Ectodermal cell (in vitro differentiated cells): ENCODE measurements around the gene CEP164.

Source experiments
- H3K27ac ChIP-seq: 2 replicates; pipeline ENCODE4 v1.7.0; 2013; ENCODE audit warnings: mild to moderate bottlenecking, low read depth, low read length; ENCODE audit not compliant: insufficient read depth, poor library complexity, severe bottlenecking
- H3K27me3 ChIP-seq: 2 replicates; pipeline ENCODE4 v1.7.0; 2013; ENCODE audit warnings: mild to moderate bottlenecking, low read length; ENCODE audit not compliant: insufficient read depth, control insufficient read depth, poor library complexity, severe bottlenecking
- H3K36me3 ChIP-seq: one replicate; pipeline ENCODE4 v1.7.0; 2013; ENCODE audit warnings: low read length; ENCODE audit not compliant: control insufficient read depth, insufficient read depth
- H3K4me1 ChIP-seq: one replicate; pipeline ENCODE4 v1.7.0; 2013; ENCODE audit warnings: low read length; ENCODE audit not compliant: control insufficient read depth, insufficient read depth
- H3K4me3 ChIP-seq: 2 replicates; pipeline ENCODE4 v1.7.0; 2013; ENCODE audit warnings: low read depth, low read length, control low read depth; ENCODE audit not compliant: insufficient read depth
- H3K9me3 ChIP-seq: 2 replicates; pipeline ENCODE4 v1.7.0; 2013; ENCODE audit warnings: mild to moderate bottlenecking, low read length, moderate library complexity; ENCODE audit not compliant: control insufficient read depth
- WGBS, 2 experiments: methylation state at CpG; one replicate each; pipeline ENCODE4 v1.1.7; 2013; ENCODE audit warnings: missing lambda C conversion rate in 2 of 2; 5-methylcytosine and 5-hydroxymethylcytosine counted together

The CEP164 gene

GRCh38 chr11:117303646-117304315 is 23.9 kb upstream of the CEP164 start:
- H3K4me3 ChIP-seq, result no peak overlapping the region
- H3K9me3 ChIP-seq, result no peaks in the 10 kb centered on the region
- no peaks in the 10 kb centered on the region for H3K27me3 ChIP-seq
- H3K4me1 ChIP-seq, result peaks cover 22% of the 10 kb centered on the region
- H3K27ac ChIP-seq, result no peak overlapping the region
- WGBS, 2 experiments, result 81 to 91% methylated on average over 4 to 5 of the region's 5 CpGs
- H3K36me3 ChIP-seq, result no peaks in the 10 kb centered on the region

DNA sequence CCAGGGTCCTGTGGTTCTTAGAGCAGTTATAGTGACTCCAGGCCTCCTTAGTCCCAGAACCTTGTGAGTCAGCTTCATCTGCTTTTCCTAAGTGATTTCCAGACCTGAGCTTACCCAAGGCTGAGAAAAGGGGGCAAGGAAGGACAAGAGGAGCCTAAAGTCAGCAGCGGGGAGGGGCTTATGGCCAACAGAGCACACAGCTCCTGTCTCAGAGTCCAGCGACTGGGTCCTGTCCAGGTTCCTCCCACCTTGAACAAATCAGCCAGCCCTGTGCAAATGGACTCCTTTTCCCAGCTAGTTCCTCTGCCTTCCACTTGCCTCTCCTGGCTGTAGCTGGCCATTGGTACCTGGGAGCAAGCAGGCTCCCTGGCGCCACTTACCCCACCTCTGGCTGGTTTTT is 22.5 kb upstream of the CEP164 start:
- no peaks in the 10 kb centered on the region for H3K36me3 ChIP-seq
- no peak overlapping the region for H3K27ac ChIP-seq
- WGBS, 2 experiments, result 90 to 95% methylated on average over 3 of the region's 3 CpGs
- H3K4me1 ChIP-seq, result peaks cover 8% of the 10 kb centered on the region
- no peaks in the 10 kb centered on the region for H3K9me3 ChIP-seq
- H3K4me3 ChIP-seq, result no peak overlapping the region
- H3K27me3 ChIP-seq, result no peaks in the 10 kb centered on the region

- no peak overlapping the region for H3K27ac ChIP-seq
- H3K4me1 ChIP-seq, result no peaks in the 10 kb centered on the region
- no peaks in the 10 kb centered on the region for H3K27me3 ChIP-seq
- H3K4me3 ChIP-seq, result no peak overlapping the region
- H3K36me3 ChIP-seq, result no peaks in the 10 kb centered on the region
- 90 to 94% methylated on average over 7 of the region's 7 CpGs for WGBS, 2 experiments
- no peaks in the 10 kb centered on the region for H3K9me3 ChIP-seq
Observed at GRCh38 chr11:117309310-117309709, 18.3 kb upstream of the CEP164 start.

- H3K4me1 ChIP-seq, result peaks cover 7% of the 10 kb centered on the region
- H3K27me3 ChIP-seq, result peaks cover 7% of the 10 kb centered on the region
- H3K27ac ChIP-seq, result no peak overlapping the region
- H3K36me3 ChIP-seq, result no peaks in the 10 kb centered on the region
- no peak overlapping the region for H3K4me3 ChIP-seq
- 93 to 94% methylated on average over 5 of the region's 5 CpGs for WGBS, 2 experiments
- no peaks in the 10 kb centered on the region for H3K9me3 ChIP-seq
Observed at GRCh38 chr11:117313091-117313490, 14.6 kb upstream of the CEP164 start.

GRCh38 chr11:117313828-117314768 is 13.6 kb upstream of the CEP164 start:
- peaks cover 7% of the 10 kb centered on the region for H3K27me3 ChIP-seq
- H3K9me3 ChIP-seq, result no peaks in the 10 kb centered on the region
- H3K36me3 ChIP-seq, result no peaks in the 10 kb centered on the region
- no peak overlapping the region for H3K27ac ChIP-seq
- 77 to 84% methylated on average over 14 of the region's 14 CpGs for WGBS, 2 experiments
- peaks cover 7% of the 10 kb centered on the region for H3K4me1 ChIP-seq
- peak overlapping the region; percentile 67 for H3K4me3 ChIP-seq

DNA sequence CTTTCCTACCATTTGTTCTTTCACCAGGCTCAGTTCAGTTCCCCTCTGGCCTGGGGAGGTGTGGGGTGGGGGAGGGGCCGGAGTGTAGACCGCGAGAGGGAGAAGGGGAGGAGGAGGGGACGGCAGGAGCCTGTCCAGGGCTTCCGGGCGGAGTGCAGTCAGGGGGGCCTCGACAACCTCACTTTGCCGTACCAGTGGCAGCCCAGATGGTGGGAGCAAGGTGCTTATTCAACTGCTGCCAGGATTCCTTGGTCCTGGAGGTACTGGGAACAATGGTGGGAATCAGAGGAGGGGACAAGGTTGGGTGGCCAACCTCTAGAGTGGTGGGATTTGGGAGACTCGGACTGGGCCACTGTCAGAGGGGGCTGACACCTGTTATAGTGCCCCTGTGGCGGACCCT is 12.8 kb upstream of the CEP164 start:
- Histone ChIP-seq H3K9me3 (no peaks in the 10 kb centered on the region), H3K36me3 (no peaks in the 10 kb centered on the region), H3K4me1 (peaks cover 7% of the 10 kb centered on the region), H3K4me3 (peak overlapping the region; percentile 67), H3K27ac (no peak overlapping the region), H3K27me3 (peaks cover 7% of the 10 kb centered on the region)
- WGBS, 2 experiments, result 24 to 29% methylated on average over 10 of the region's 10 CpGs

GRCh38 chr11:117315285-117316196 is 12.1 kb upstream of the CEP164 start:
- no peak overlapping the region for H3K27ac ChIP-seq
- peaks cover 7% of the 10 kb centered on the region for H3K4me1 ChIP-seq
- WGBS, 2 experiments, result 4 to 5% methylated on average over 62 of the region's 62 CpGs
- no peaks in the 10 kb centered on the region for H3K9me3 ChIP-seq
- no peaks in the 10 kb centered on the region for H3K36me3 ChIP-seq
- H3K27me3 ChIP-seq, result peaks cover 7% of the 10 kb centered on the region
- peak overlapping the region; percentile 67 for H3K4me3 ChIP-seq

DNA sequence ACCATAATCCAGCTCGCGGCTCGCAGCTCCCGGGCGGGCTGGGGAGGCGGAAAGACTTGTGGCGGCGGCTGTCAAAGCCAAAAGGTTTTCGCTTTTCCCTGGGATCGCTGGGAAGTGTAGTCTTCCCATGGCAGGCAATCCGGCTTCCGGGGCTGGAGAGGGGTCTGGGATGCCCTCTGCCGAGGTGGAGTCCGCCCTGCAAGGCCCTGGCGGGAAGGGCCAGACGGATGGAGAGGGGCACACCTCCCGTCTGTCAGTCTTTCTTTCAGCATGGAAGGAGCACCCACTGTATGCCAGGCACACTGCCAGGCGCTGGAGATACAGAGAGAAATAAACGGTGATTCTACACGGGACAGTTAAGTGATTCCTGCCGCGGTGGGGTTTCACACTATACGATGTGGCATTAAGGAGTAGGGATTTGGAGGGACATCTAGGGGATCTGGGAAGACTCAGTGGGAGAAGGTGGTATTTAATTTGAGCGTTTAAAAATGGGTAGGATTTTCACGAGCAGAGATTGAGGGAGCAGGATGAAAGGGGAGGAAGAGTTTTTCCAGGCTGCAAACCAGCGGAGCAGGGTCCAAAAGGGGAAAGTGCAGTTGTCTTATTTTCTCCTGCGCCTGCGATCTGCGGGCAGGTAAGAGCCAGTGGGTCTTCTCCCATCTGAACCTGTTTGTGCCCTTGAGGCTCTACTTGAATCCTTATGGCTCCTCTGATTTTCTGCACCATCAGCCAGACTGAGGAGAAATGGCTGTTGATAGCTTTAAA is 11.3 kb upstream of the CEP164 start, which contains the start of gene BACE1:
BACE1 (minus strand) TSS at position 60 of the 765 bp plus-strand sequence. CDS start 461 bp downstream, outside the sequence.
- Histone ChIP-seq H3K9me3 (no peaks in the 10 kb centered on the region), H3K4me1 (peaks cover 7% of the 10 kb centered on the region), H3K27ac (no peak within 1 kb of the TSS), H3K27me3 (peaks cover 7% of the 10 kb centered on the region), H3K36me3 (no peaks in the 10 kb centered on the region), H3K4me3 (peak within 1 kb of the TSS; percentile 67)
- WGBS, 2 experiments, result 15% methylated on average over 29 of the region's 29 CpGs

GRCh38 chr11:117318738-117319137 is 8.9 kb upstream of the CEP164 start:
- 89 to 92% methylated on average over 7 of the region's 7 CpGs for WGBS, 2 experiments
- no peaks in the 10 kb centered on the region for H3K9me3 ChIP-seq
- peaks cover 7% of the 10 kb centered on the region for H3K4me1 ChIP-seq
- peaks cover 7% of the 10 kb centered on the region for H3K27me3 ChIP-seq
- H3K4me3 ChIP-seq, result no peak overlapping the region
- H3K36me3 ChIP-seq, result no peaks in the 10 kb centered on the region
- H3K27ac ChIP-seq, result no peak overlapping the region
